K562 (cell line): ENCODE measurements around the gene PAPOLB. TPM values are rescaled to one million over a fixed set of nuclear protein-coding genes. Genes with fewer than 3 reads are reported as not detected.

ENCODE experiments used
- CAMTA2 ChIP-seq: fragments of 250-450 bp; sonication (Bioruptor Pico); conservative IDR thresholded peaks from 2 replicates; pipeline ENCODE4 v1.5.1; 2022
- CREB5 ChIP-seq: fragments of 250-450 bp; sonication (Bioruptor Pico); IDR thresholded peaks from 2 replicates; pipeline ENCODE4 v1.5.0; 2020; ENCODE audit warnings: mild to moderate bottlenecking
- CXXC5 ChIP-seq: fragments of 250-450 bp; sonication (Bioruptor Pico); IDR thresholded peaks from 2 replicates; pipeline ENCODE4 v1.8.0; 2022; ENCODE audit warnings: inconsistent platforms, mild to moderate bottlenecking, moderate library complexity
- ELF1 ChIP-seq: fragments of 200-800 bp; sonication (Bioruptor generic); IDR thresholded peaks from 2 replicates; pipeline ENCODE4 v1.6.1; 2016; ENCODE audit warnings: missing genetic modification characterization, missing compliant biosample characterization
- FOXK1 ChIP-seq: sonication (generic); formaldehyde crosslinking; IDR thresholded peaks from 2 replicates; pipeline ENCODE4 v1.8.0; 2022; ENCODE audit warnings: missing genetic modification reagents, mild to moderate bottlenecking, borderline replicate concordance
- KLF6 ChIP-seq: fragments of 250-450 bp; sonication (Bioruptor Pico); IDR thresholded peaks from 2 replicates; pipeline ENCODE4 v1.4.0; 2020; ENCODE audit warnings: mild to moderate bottlenecking, moderate library complexity, borderline replicate concordance
- MITF ChIP-seq: IDR thresholded peaks from 2 replicates; pipeline ENCODE4 v1.6.1; 2014; ENCODE audit warnings: antibody characterized with exemption
- MLX ChIP-seq, 2 experiments: fragments of 450-650 bp in 1 of 2; sonication (generic) in 1 of 2; formaldehyde crosslinking; conservative IDR thresholded peaks; 2 replicates each; pipeline versions ENCODE4 v1.4.0 to v1.8.1; 2020 to 2022; ENCODE audit warnings: mild to moderate bottlenecking in 1 of 2, missing genetic modification reagents in 1 of 2
- NCOA4 ChIP-seq: fragments of 450-650 bp; IDR thresholded peaks from 2 replicates; pipeline ENCODE4 v1.6.1; 2018; ENCODE audit warnings: mild to moderate bottlenecking; ENCODE audit not compliant: partially characterized antibody
- NCOA6 ChIP-seq: fragments of 450-650 bp; IDR thresholded peaks from 2 replicates; pipeline ENCODE4 v1.6.1; 2017; ENCODE audit warnings: mild to moderate bottlenecking
- PATZ1 ChIP-seq: fragments of 250-450 bp; sonication (Bioruptor Pico); IDR thresholded peaks from 2 replicates; pipeline ENCODE4 v1.5.0; 2020; ENCODE audit warnings: mild to moderate bottlenecking, borderline replicate concordance
- PPARD ChIP-seq: fragments of 250-450 bp; sonication (Bioruptor Pico); IDR thresholded peaks from 2 replicates; pipeline ENCODE4 v1.8.0; 2022; ENCODE audit warnings: inconsistent platforms, mild to moderate bottlenecking, moderate library complexity
- RBM39 ChIP-seq: fragments of 200-400 bp; formaldehyde crosslinking; optimal IDR thresholded peaks from 2 replicates; pipeline ENCODE3; 2018; ENCODE audit warnings: low read depth, low read length
- RNF219 ChIP-seq: fragments of 250-450 bp; sonication (Bioruptor Pico); IDR thresholded peaks from 2 replicates; pipeline ENCODE4 v1.5.0; 2022; ENCODE audit warnings: mild to moderate bottlenecking
- TCFL5 ChIP-seq: fragments of 250-450 bp; sonication (Bioruptor Pico); conservative IDR thresholded peaks from 2 replicates; pipeline ENCODE4 v1.6.1; 2021; ENCODE audit warnings: mild to moderate bottlenecking, moderate library complexity, matching md5 sums
- TEAD4 ChIP-seq, 2 experiments: sonication (generic) in 1 of 2; formaldehyde crosslinking in 1 of 2; IDR thresholded peaks; 2 replicates each; pipeline versions ENCODE4 v1.6.1 to v1.8.0; 2012 to 2022; ENCODE audit warnings: borderline replicate concordance in 1 of 2, inconsistent platforms in 1 of 2, low read length in 1 of 2, mild to moderate bottlenecking in 1 of 2, missing genetic modification reagents in 1 of 2
- ZNF444 ChIP-seq: fragments of 250-450 bp; sonication (Bioruptor Pico); IDR thresholded peaks from 2 replicates; pipeline ENCODE4 v1.4.0; 2020; ENCODE audit warnings: mild to moderate bottlenecking, moderate library complexity
- ZNF561 ChIP-seq: fragments of 450-650 bp; formaldehyde crosslinking; conservative IDR thresholded peaks from 2 replicates; pipeline ENCODE4 v1.4.0; 2020; ENCODE audit warnings: mild to moderate bottlenecking, moderate library complexity
- polyA plus RNA-seq, 8 experiments: library from polyadenylated mRNA; depleted of rRNA in 4 of 8; stranded (reverse) in 5 of 8; unstranded in 3 of 8; fragments of >200 nt; fragmentation: Nextera tagmentation in 2 of 8; fragmentation: Illumina TruSeq in 1 of 8; extraction: Ambion mirVana in 2 of 8; extraction: Trizol in 1 of 8; gene quantifications; 2 replicates each; pipeline versions ENCODE4 v1.2.1 to v1.2.3, GENCODE V29; 2011 to 2014; ENCODE audit warnings: inconsistent platforms in 1 of 8, missing spikeins in 1 of 8
- total RNA-seq, 7 experiments: library from RNA; depleted of rRNA in 6 of 7; stranded (reverse); fragments of >200 nt in 6 of 7; fragmentation: Illumina TruSeq in 2 of 7; extraction: Trizol in 2 of 7; gene quantifications; 2 replicates each; pipeline versions ENCODE4 v1.2.1 to v1.2.3, GENCODE V29; 2011 to 2021; ENCODE audit warnings: low replicate concordance in 1 of 7

The PAPOLB gene
- total and polyA plus RNA-seq, 9 of the 15 experiments (the other 6 are each of a cell fraction or from before 2014, with no cell fraction given) = 0.04 to 0.33 (median 0.16) TPM; not detected in 4

GRCh38 chr7:4845740-4846142 lies 16.1 kb downstream of the PAPOLB start (continued):
- TF ChIP-seq PATZ1 (CRISPR knock-in tag) (no peak), PPARD (CRISPR knock-in tag) (no peak), CAMTA2 (CRISPR knock-in tag) (no peak), TCFL5 (CRISPR knock-in tag) (no peak), NCOA6 (no peak), KLF6 (CRISPR knock-in tag) (no peak), MLX (CRISPR knock-in tag; conservative IDR thresholded peaks at IDR 0.05) (no peak), MITF (no peak), CXXC5 (0 out of 2 replicates have a peak, but pooled peaks have one; percentile 19), NCOA4 (no peak), ELF1 (no peak), FOXK1 (CRISPR knock-in tag) (no peak), RBM39 (no peak), TEAD4 (IDR thresholded peaks at IDR 0.05; ENCODE audit: low read length) (no peak), TEAD4 (CRISPR knock-in tag; IDR thresholded peaks at IDR 0.05; ENCODE audit: borderline replicate concordance) (no peak), ZNF444 (CRISPR knock-in tag) (no peak), ZNF561 (CRISPR knock-in tag) (no peak), CREB5 (CRISPR knock-in tag) (no peak), RNF219 (CRISPR knock-in tag) (no peak)
